ENCODE measurements around the gene PPIP5K2. TPM values are rescaled to one million over a fixed set of nuclear protein-coding genes. Genes with fewer than 3 reads are reported as not detected.
"Not testable (repeated sequence)": the region's sequence is repeated elsewhere in the genome, so short reads cannot be mapped to it uniquely, and the experiment has no call there.

Gene PPIP5K2
- polyA plus RNA-seq, 4 donors = 76.6 to 99.2 (median 83.2) TPM

- no peak for DNase-seq (ENCODE audit: low read depth in 4 of 4, low spot score in 2 of 4)
Observed at GRCh38 chr5:103205991-103206700, 86.0 kb downstream of the PPIP5K2 start.

GRCh38 chr5:103207011-103207410 is 86.9 kb downstream of the PPIP5K2 start:
- no peak for DNase-seq (ENCODE audit: low read depth in 4 of 4, low spot score in 2 of 4)

- DNase-seq (ENCODE audit: low read depth in 4 of 4, low spot score in 2 of 4) = no peak
Observed at GRCh38 chr5:103207653-103208052, 87.6 kb downstream of the PPIP5K2 start.

- no peak for DNase-seq (ENCODE audit: low read depth in 4 of 4, low spot score in 2 of 4)
Observed at GRCh38 chr5:103208460-103208859, 88.4 kb downstream of the PPIP5K2 start.

- DNase-seq (ENCODE audit: low read depth in 4 of 4, low spot score in 2 of 4) = no peak
Observed at GRCh38 chr5:103209065-103209464, 89.0 kb downstream of the PPIP5K2 start.

DNA sequence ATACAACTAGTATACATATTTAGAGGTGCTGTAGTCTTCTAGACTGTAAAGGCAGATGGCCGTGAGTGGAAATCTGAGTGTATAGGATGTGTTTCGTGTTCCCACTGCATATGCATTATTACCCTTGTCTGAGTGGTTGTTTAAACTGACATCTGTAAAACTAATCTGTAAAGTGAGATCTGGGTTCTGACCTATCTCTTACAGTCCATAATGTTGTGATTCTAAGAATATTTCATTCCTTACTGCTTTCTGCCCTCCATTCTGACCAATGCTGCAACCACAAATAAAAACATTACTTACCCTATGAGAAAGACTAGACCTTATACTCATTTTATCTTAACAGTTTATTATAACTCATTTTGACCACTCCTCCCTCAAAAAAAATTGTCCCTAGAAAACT is 90.9 kb downstream of the PPIP5K2 start:
- DNase-seq (ENCODE audit: low read depth in 4 of 4, low spot score in 2 of 4) = no peak

- no peak for DNase-seq (ENCODE audit: low read depth in 4 of 4, low spot score in 2 of 4)
Observed at GRCh38 chr5:103211576-103212561, 91.8 kb downstream of the PPIP5K2 start.

DNA sequence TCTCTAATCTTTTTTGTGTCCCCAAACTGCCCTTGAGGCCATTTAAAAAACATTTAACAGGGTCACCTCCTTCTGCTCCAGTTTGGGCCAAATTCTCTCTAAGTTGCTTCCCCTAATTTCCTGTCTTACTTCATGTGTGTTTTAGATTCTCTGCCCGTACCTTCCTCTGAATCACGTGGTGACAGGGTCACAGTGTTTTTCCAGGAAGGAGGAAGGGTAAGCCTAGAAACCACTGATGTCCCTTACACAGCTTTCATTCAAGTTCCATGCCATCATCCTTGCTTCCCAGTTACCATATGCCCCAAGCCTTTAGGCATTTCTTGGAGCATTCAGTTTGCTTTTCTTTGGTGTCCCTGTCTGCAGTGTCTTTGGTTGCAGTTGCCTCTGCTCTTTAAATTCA is 96.0 kb downstream of the PPIP5K2 start:
- no peak for DNase-seq (ENCODE audit: low read depth in 4 of 4, low spot score in 2 of 4)

DNA sequence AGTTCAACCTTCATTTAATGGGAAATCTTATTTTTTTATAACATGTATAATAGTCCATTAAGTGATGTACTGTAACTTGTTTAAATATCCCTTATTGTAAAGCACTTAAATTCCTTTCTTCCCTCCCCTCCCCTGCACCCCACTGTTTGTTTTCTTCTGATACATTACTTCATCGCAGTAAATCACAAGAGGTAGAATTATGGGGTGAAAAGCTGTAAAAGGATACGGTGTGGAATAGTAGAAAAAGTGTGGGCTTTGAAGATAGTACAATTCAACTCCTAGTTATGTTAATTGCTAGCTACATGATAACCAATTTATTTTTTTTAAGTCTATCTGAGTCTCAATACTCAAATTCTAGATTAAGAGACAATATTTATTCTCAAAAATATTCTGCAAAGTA is 96.6 kb downstream of the PPIP5K2 start:
- DNase-seq (ENCODE audit: low read depth in 4 of 4, low spot score in 2 of 4) = no peak

DNA sequence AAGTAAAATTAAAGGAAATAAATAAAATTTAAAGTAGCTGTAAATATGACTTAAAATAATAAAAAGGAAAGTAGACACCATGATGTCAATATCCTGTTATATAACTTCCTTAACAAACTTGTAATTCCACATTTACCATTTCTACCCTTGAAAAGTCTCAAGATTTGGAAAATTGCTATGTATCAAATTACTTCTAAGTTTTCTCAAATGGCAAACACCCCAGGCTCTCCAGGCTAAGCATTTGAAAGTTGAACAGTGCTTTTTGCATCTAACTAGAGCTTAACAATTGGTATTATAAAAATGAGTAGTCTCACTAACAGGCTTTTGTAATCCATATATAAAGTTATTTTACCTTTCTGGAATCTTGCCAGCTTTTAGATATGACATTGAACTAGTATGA is 97.0 kb downstream of the PPIP5K2 start:
- DNase-seq (ENCODE audit: low read depth in 4 of 4, low spot score in 2 of 4) = no peak

DNA sequence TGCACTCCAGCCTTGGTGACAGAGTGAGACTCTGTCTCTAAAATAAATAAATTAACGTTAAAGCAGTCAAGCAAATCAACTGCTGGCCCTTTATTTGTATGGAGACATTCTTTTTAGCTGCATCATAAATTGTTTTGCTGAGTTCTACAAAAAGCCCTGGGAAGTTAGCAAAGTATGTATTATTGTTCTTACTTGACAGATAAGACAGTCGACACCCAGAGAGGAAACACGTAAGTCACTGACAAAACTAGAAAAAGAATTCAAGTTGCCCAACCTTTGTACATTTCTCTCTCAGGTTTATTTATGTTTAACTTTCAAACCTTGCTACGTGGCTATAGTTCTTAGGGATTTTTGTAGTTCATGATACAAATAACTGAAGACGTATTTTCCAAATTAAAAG is 98.1 kb downstream of the PPIP5K2 start:
- no peak for DNase-seq (ENCODE audit: low read depth in 4 of 4, low spot score in 2 of 4)

DNA sequence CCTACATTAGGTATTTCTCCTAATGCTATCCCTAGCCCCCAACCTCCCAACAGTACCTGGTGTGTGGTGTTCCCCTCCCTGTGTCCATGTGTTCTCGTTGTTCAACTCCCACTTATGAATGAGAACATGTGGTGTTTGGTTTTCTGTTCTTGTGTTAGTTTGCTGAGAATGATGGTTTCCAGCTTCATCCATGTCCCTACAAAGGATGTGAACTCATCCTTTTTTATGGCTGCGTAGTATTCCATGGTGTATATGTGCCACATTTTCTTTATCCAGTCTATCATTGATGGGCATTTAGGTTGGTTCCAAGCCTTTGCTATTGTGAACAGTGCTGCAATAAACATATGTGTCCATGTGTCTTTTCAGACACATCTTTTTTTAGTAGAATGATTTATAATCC is 99.0 kb downstream of the PPIP5K2 start:
- DNase-seq (ENCODE audit: low read depth in 4 of 4, low spot score in 2 of 4) = not testable (repeated sequence)

DNA sequence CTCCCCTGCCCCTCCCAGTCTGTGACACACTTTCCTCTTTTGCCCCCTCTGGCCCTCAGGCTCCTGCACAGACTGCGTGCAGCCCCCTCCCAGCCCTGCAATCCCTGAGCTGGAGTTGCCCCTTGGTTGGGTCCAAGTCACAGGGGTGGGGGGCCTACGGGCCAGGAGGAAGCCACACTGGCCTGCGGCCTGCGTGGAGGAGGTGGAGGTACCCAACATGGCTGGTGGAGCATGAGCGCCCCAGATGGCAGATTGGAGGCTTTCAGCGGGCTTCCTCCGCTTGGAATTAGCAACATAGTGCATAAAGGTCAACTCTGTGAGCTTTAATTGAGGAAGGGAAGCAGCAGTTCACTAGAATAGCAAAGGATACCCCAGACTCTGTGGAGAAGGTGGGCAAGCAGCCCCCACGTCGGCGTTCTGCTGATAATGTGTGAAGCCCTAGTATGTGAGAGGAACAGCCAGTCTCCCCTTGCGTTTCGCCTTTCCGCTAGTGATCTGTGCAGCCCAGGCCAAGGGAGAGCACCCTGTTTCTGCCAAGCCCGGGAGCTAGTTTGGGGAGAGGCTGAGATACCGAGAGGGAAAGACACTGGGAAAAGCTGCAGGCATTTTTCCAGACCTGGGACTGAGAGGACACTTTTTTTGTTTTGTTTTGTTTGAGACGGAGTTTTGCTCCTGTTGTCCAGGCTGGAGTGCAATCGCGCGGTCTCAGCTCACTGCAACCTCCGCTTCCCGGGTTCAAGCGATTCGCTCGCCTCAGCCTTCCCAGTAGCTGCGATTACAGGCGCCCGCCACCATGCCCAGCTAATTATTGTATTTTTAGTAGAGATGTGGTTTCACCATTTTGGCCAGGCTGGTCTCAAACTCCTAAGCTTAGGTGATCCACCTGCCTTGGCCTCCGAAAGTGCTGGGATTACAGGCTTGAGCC is 103.2 kb downstream of the PPIP5K2 start:
- DNase-seq (ENCODE audit: low read depth in 4 of 4, low spot score in 2 of 4) = no peak

DNA sequence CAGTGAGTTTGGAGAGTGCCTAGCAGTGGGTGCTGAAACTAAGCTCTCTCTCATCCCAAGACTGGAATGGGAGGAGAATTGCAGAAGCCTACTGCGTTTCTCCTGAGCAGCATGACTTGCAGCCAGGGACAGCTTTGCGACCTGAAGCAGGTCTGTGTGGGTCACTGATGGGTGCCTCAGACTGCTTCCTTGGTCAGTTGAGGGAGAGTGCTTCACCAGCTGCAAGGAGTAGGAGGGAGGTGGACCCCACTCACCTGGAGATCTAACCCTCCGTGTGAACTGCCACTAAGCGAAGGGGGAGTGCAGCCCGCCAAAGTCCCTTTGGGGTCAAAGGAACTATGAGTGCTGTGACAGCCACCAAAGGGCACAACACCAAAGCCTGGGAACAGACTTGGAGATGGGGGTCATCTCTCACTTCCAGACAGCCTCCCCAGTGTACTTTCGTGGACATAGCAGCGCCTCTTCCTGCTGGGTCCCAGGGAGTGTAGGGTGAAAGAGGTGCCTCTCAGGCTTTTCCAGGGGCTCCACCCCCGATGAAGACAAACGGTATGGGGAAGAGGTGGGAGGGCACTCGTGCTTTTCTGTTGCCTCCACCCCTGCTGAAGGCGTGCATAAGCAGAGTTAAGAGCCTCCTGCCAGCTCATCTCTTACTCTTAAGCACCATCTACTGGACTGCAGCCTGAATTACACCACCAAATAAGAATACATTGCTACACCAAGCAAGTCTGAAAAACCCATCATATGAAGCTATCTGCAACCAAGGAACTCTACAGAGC is 104.2 kb downstream of the PPIP5K2 start:
- DNase-seq (ENCODE audit: low read depth in 4 of 4, low spot score in 2 of 4) = peak in 1 of 4 donors; percentile 36

DNA sequence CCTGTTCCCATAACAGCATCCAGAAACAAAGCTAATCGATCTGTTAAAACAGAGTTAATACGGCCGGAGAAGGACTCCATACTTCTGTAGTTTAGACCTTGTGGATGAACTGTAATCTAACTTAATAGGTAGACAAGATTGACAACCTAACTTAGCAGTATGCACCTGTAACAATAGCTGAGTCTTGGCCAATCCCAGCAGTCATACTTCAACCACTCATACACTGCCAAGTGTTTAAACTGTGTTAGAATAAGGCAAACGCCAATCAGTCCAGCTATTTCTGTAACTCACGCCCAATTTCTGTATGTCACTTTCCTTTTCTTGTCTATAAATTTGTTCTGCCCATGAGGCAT is 104.8 kb downstream of the PPIP5K2 start:
- DNase-seq (ENCODE audit: low read depth in 4 of 4, low spot score in 2 of 4) = no peak

- DNase-seq (ENCODE audit: low read depth in 4 of 4, low spot score in 2 of 4) = no peak
Observed at GRCh38 chr5:103228061-103228460, 108.0 kb downstream of the PPIP5K2 start.

DNA sequence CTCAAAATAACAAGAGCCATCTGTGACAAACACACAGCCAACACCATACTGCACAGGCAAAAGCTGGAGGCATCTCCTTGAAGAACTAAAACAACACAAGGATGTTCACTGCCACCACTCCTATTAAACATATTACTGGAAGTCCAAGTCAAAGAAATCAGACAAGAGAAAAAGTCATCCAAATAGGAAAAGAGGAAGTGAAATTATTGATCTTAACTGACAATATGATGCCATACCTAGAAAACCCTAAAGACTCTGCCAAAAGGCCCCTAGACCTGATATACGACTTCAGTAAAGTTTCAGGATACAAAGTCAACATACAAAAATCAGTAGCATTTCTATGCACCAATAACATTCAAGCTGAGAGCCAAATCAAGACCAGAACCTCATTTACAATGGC is 108.5 kb downstream of the PPIP5K2 start:
- DNase-seq (ENCODE audit: low read depth in 4 of 4, low spot score in 2 of 4) = no peak

- no peak for DNase-seq (ENCODE audit: low read depth in 4 of 4, low spot score in 2 of 4)
Observed at GRCh38 chr5:103232393-103232999, 112.4 kb downstream of the PPIP5K2 start.

GRCh38 chr5:103234239-103234975 is 114.3 kb downstream of the PPIP5K2 start:
- no peak for DNase-seq (ENCODE audit: low read depth in 4 of 4, low spot score in 2 of 4)

Measured in left renal cortex interstitium (tissue), 4 donors.